KMS-11 (cell line): ENCODE data around the gene NECTIN1.

Experiments used
- H2AFZ ChIP-seq: fragments of 200-600 bp; sonication (generic); 2 replicates; pipeline ENCODE4 v1.6.1; 2016; ENCODE audit warnings: antibody characterized with exemption, mixed run types, low read depth
- H3K27ac ChIP-seq: fragments of 200-600 bp; sonication (generic); 2 replicates; pipeline ENCODE4 v1.6.1; 2016; ENCODE audit warnings: mild to moderate bottlenecking, mixed run types
- H3K27me3 ChIP-seq: fragments of 200-600 bp; sonication (generic); 2 replicates; pipeline ENCODE4 v1.6.1; 2017; ENCODE audit warnings: mild to moderate bottlenecking, low read depth, mixed run types, moderate library complexity; ENCODE audit not compliant: insufficient read depth
- H3K36me3 ChIP-seq: fragments of 200-600 bp; sonication (generic); 2 replicates; pipeline ENCODE4 v1.6.1; 2017; ENCODE audit warnings: mild to moderate bottlenecking, mixed run types; ENCODE audit not compliant: insufficient read depth
- H3K4me1 ChIP-seq: fragments of 200-600 bp; sonication (generic); 2 replicates; pipeline ENCODE4 v1.6.1; 2016; ENCODE audit warnings: mild to moderate bottlenecking, low read depth, mixed run types; ENCODE audit not compliant: poor library complexity, severe bottlenecking
- H3K4me2 ChIP-seq: fragments of 200-600 bp; sonication (generic); 2 replicates; pipeline ENCODE4 v1.7.0; 2016; ENCODE audit warnings: mild to moderate bottlenecking, mixed run types
- H3K4me3 ChIP-seq: fragments of 200-600 bp; sonication (generic); IDR thresholded peaks from 2 replicates; pipeline ENCODE4 v1.6.1; 2017; ENCODE audit warnings: low read depth, low read length, mixed read lengths; ENCODE audit not compliant: insufficient read depth
- H3K79me2 ChIP-seq: fragments of 200-600 bp; sonication (generic); 2 replicates; pipeline ENCODE4 v1.6.1; 2016; ENCODE audit warnings: low read depth, mixed run types; ENCODE audit not compliant: insufficient read depth
- H3K9ac ChIP-seq: fragments of 200-600 bp; sonication (generic); 2 replicates; pipeline ENCODE4 v1.6.1; 2016; ENCODE audit warnings: mild to moderate bottlenecking, mixed run types
- H4K20me1 ChIP-seq: fragments of 200-600 bp; sonication (generic); 2 replicates; pipeline ENCODE4 v1.6.1; 2016; ENCODE audit warnings: mild to moderate bottlenecking, mixed run types; ENCODE audit not compliant: insufficient read depth
- CTCF ChIP-seq: fragments of 200-600 bp; sonication (generic); conservative IDR thresholded peaks from 2 replicates; pipeline ENCODE4 v1.6.1; 2017; ENCODE audit warnings: low read depth, mild to moderate bottlenecking, antibody characterized with exemption, low read length, moderate library complexity, mixed read lengths

The NECTIN1 gene

GRCh38 chr11:119776031-119776636 is 47.1 kb upstream of the NECTIN1 start:
- TF ChIP-seq CTCF: no peak
- no peak overlapping the region for H3K4me2 ChIP-seq
- no peaks in the 10 kb centered on the region for H3K36me3 ChIP-seq
- no peaks in the 10 kb centered on the region for H4K20me1 ChIP-seq
- H2AFZ ChIP-seq: no peak overlapping the region
- no peak overlapping the region for H3K9ac ChIP-seq
- 0 out of 2 replicates have a peak, but pooled peaks cover 6% of the 10 kb centered on the region for H3K27me3 ChIP-seq
- H3K4me1 ChIP-seq: no peaks in the 10 kb centered on the region
- H3K27ac ChIP-seq: no peak overlapping the region
- no peak overlapping the region for H3K4me3 ChIP-seq
- H3K79me2 ChIP-seq: no peaks in the 10 kb centered on the region

GRCh38 chr11:119774172-119774763 is 45.3 kb upstream of the NECTIN1 start:
- Histone ChIP-seq H3K79me2 (no peaks in the 10 kb centered on the region), H2AFZ (no peak overlapping the region), H3K4me3 (no peak overlapping the region), H3K4me1 (no peaks in the 10 kb centered on the region), H4K20me1 (no peaks in the 10 kb centered on the region), H3K27me3 (0 out of 2 replicates have a peak, but pooled peaks cover 3% of the 10 kb centered on the region), H3K4me2 (no peak overlapping the region), H3K36me3 (no peaks in the 10 kb centered on the region), H3K27ac (no peak overlapping the region), H3K9ac (no peak overlapping the region)
- TF ChIP-seq CTCF: no peak

- no peak overlapping the region for H2AFZ ChIP-seq
Measured at GRCh38 chr11:119772641-119773415, 43.8 kb upstream of the NECTIN1 start.

GRCh38 chr11:119772076-119772475 is 43.1 kb upstream of the NECTIN1 start:
- H3K4me2 ChIP-seq: no peak overlapping the region
- H3K27ac ChIP-seq: no peak overlapping the region
- TF ChIP-seq CTCF: no peak
- 0 out of 2 replicates have a peak, but pooled peaks cover 3% of the 10 kb centered on the region for H3K27me3 ChIP-seq
- H3K4me1 ChIP-seq: no peaks in the 10 kb centered on the region
- no peak overlapping the region for H3K4me3 ChIP-seq
- H3K36me3 ChIP-seq: no peaks in the 10 kb centered on the region
- no peak overlapping the region for H2AFZ ChIP-seq
- no peaks in the 10 kb centered on the region for H3K79me2 ChIP-seq
- no peak overlapping the region for H3K9ac ChIP-seq
- H4K20me1 ChIP-seq: no peaks in the 10 kb centered on the region

More at GRCh38 chr11:119772641-119773415, 43.8 kb upstream of the NECTIN1 start:
- Histone ChIP-seq H3K27ac (no peak overlapping the region), H3K79me2 (no peaks in the 10 kb centered on the region), H4K20me1 (no peaks in the 10 kb centered on the region), H3K27me3 (0 out of 2 replicates have a peak, but pooled peaks cover 3% of the 10 kb centered on the region), H3K4me2 (no peak overlapping the region), H3K4me3 (no peak overlapping the region), H3K4me1 (no peaks in the 10 kb centered on the region), H3K36me3 (no peaks in the 10 kb centered on the region), H3K9ac (no peak overlapping the region)
- TF ChIP-seq CTCF: no peak
